Mucosa of rectum (tissue), 2 donors: ENCODE results near the gene RC3H2.
"Not testable (repeated sequence)": the region's sequence is repeated elsewhere in the genome, so short reads cannot be mapped to it uniquely, and the experiment has no call there.

Experiments
- H3K27ac ChIP-seq, 2 donors: one replicate each; pipeline ENCODE4 v1.7.0; 2013; ENCODE audit warnings: inconsistent platforms in 2 of 2, low read depth in 2 of 2, low read length in 2 of 2
- H3K27me3 ChIP-seq, 2 donors: one replicate each; pipeline ENCODE4 v1.7.0; 2013; ENCODE audit warnings: low read length in 2 of 2; ENCODE audit not compliant: control insufficient read depth in 2 of 2, insufficient read depth in 2 of 2
- H3K36me3 ChIP-seq, 2 donors: one replicate each; pipeline ENCODE4 v1.7.0; 2013; ENCODE audit warnings: low read length in 2 of 2; ENCODE audit not compliant: control insufficient read depth in 2 of 2, insufficient read depth in 2 of 2
- H3K4me1 ChIP-seq, 2 donors: one replicate each; pipeline ENCODE4 v1.7.0; 2013; ENCODE audit warnings: low read length in 2 of 2, mild to moderate bottlenecking in 1 of 2; ENCODE audit not compliant: control insufficient read depth in 2 of 2, insufficient read depth in 2 of 2
- H3K4me3 ChIP-seq, 2 donors: one replicate each; pipeline ENCODE4 v1.7.0; 2013; ENCODE audit warnings: low read length in 2 of 2
- H3K9ac ChIP-seq, 2 donors: one replicate each; pipeline ENCODE4 v1.7.0; 2013; ENCODE audit warnings: low read length in 2 of 2, low read depth in 1 of 2, mild to moderate bottlenecking in 1 of 2
- H3K9me3 ChIP-seq, 2 donors: one replicate each; pipeline ENCODE4 v1.7.0; 2013; ENCODE audit warnings: low read length in 2 of 2; ENCODE audit not compliant: control insufficient read depth in 2 of 2
- donor health status: healthy.
- donor health status: Normal muscosa, but diverticular disease.

The RC3H2 gene

GRCh38 chr9:122879443-122879842, 25.7 kb downstream of the RC3H2 start:
- no peak overlapping the region for H3K9ac ChIP-seq
- no peak overlapping the region for H3K4me3 ChIP-seq
- no peak overlapping the region for H3K27ac ChIP-seq
- H3K27me3 ChIP-seq, result no peaks in the 10 kb centered on the region
- peaks cover 59 to 69% of the 10 kb centered on the region in 2 donors for H3K36me3 ChIP-seq
- no peaks in the 10 kb centered on the region for H3K9me3 ChIP-seq
- no peaks in the 10 kb centered on the region for H3K4me1 ChIP-seq

- H3K27me3 ChIP-seq, result no peaks in the 10 kb centered on the region
- H3K9me3 ChIP-seq, result no peaks in the 10 kb centered on the region
- no peak overlapping the region for H3K27ac ChIP-seq
- peaks cover 46 to 63% of the 10 kb centered on the region in 2 donors for H3K36me3 ChIP-seq
- no peak overlapping the region for H3K9ac ChIP-seq
- H3K4me3 ChIP-seq, result no peak overlapping the region
- no peaks in the 10 kb centered on the region for H3K4me1 ChIP-seq
Measured at GRCh38 chr9:122875523-122875922, 29.6 kb downstream of the RC3H2 start.

GRCh38 chr9:122867276-122867675, 37.9 kb downstream of the RC3H2 start:
- not testable (repeated sequence) for H3K4me3 ChIP-seq, H3K27ac ChIP-seq, H3K27me3 ChIP-seq, H3K4me1 ChIP-seq, H3K9me3 ChIP-seq, H3K9ac ChIP-seq
- H3K36me3 ChIP-seq, result peaks cover 16 to 23% of the 10 kb centered on the region in 2 donors

GRCh38 chr9:122866079-122866478, 39.1 kb downstream of the RC3H2 start:
- H3K27ac ChIP-seq, result no peak overlapping the region
- no peaks in the 10 kb centered on the region for H3K4me1 ChIP-seq
- no peak overlapping the region for H3K4me3 ChIP-seq
- no peaks in the 10 kb centered on the region for H3K27me3 ChIP-seq
- peaks cover 14 to 16% of the 10 kb centered on the region in 2 donors for H3K36me3 ChIP-seq
- H3K9ac ChIP-seq, result no peak overlapping the region
- no peaks in the 10 kb centered on the region for H3K9me3 ChIP-seq

GRCh38 chr9:122865300-122865699, 39.9 kb downstream of the RC3H2 start:
- H3K4me3 ChIP-seq, result no peak overlapping the region
- no peaks in the 10 kb centered on the region for H3K27me3 ChIP-seq
- H3K27ac ChIP-seq, result no peak overlapping the region
- no peaks in the 10 kb centered on the region for H3K9me3 ChIP-seq
- H3K36me3 ChIP-seq, result peaks cover 11 to 13% of the 10 kb centered on the region in 2 donors
- no peak overlapping the region for H3K9ac ChIP-seq
- no peaks in the 10 kb centered on the region for H3K4me1 ChIP-seq

- Histone ChIP-seq H3K4me3 (no peak overlapping the region), H3K9ac (no peak overlapping the region), H3K27ac (no peak overlapping the region), H3K27me3 (no peaks in the 10 kb centered on the region), H3K9me3 (no peaks in the 10 kb centered on the region), H3K4me1 (no peaks in the 10 kb centered on the region), H3K36me3 (peaks cover 20 to 24% of the 10 kb centered on the region in 2 donors)
Measured at GRCh38 chr9:122863407-122863806, 41.8 kb downstream of the RC3H2 start.

- Histone ChIP-seq H3K27me3 (no peaks in the 10 kb centered on the region), H3K27ac (no peak overlapping the region), H3K4me3 (no peak overlapping the region), H3K9me3 (no peaks in the 10 kb centered on the region), H3K36me3 (peaks cover 35 to 44% of the 10 kb centered on the region in 2 donors), H3K9ac (no peak overlapping the region), H3K4me1 (no peaks in the 10 kb centered on the region)
Measured at GRCh38 chr9:122860319-122861142, 44.6 kb downstream of the RC3H2 start.

GRCh38 chr9:122857815-122858214, 47.3 kb downstream of the RC3H2 start:
- Histone ChIP-seq H3K9ac (no peak overlapping the region), H3K4me1 (no peaks in the 10 kb centered on the region), H3K9me3 (no peaks in the 10 kb centered on the region), H3K4me3 (no peak overlapping the region), H3K27ac (no peak overlapping the region), H3K36me3 (peaks cover 47 to 58% of the 10 kb centered on the region in 2 donors), H3K27me3 (no peaks in the 10 kb centered on the region)

GRCh38 chr9:122852085-122852786, 52.9 kb downstream of the RC3H2 start:
- H3K36me3 ChIP-seq, result peaks cover 49 to 56% of the 10 kb centered on the region in 2 donors
- H3K27me3 ChIP-seq, H3K4me1 ChIP-seq, H3K4me3 ChIP-seq, H3K9me3 ChIP-seq, H3K9ac ChIP-seq, H3K27ac ChIP-seq: not testable (repeated sequence)

GRCh38 chr9:122848256-122848943, 56.8 kb downstream of the RC3H2 start:
- no peaks in the 10 kb centered on the region for H3K27me3 ChIP-seq
- no peak overlapping the region for H3K9ac ChIP-seq
- H3K9me3 ChIP-seq, result no peaks in the 10 kb centered on the region
- H3K4me3 ChIP-seq, result no peak overlapping the region
- no peak overlapping the region for H3K27ac ChIP-seq
- no peaks in the 10 kb centered on the region for H3K4me1 ChIP-seq
- H3K36me3 ChIP-seq, result peaks cover 30% of the 10 kb centered on the region in 2 donors
